ENCODE data around the gene BHMT2.
A peak's percentile ranks its signal among the peaks of the same experiment; 100 is the strongest.

The BHMT2 gene

DNA sequence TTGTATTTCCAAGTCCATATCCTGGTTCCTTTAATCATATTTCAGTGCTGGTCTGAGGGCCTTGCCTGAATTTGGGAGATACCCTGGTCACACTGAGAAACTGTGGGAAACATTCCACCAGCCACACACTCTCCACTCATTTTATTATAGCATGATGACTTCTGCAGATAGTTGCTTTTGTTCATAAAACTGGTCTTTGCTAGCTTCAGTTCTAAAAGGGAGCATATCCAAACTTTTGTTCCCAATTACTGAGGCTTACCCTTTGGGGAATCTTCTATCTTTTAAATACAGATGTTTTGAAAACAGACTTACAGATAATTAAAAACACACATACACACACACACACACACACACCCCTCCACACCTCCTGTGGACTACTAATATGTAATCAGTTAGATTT, 21.1 kb upstream of the BHMT2 start:
- Histone ChIP-seq H2AK5ac (ENCODE audit: low read depth, low read length) (no peak overlapping the region), H3K27ac (replicated peaks; ENCODE audit: low read length) (no peak overlapping the region), H2BK5ac (ENCODE audit: low read length) (no peak overlapping the region), H3K4ac (ENCODE audit: low read length) (no peak overlapping the region), H3K23ac (ENCODE audit: low read depth, low read length, poor library complexity) (no peak overlapping the region), H2BK120ac (ENCODE audit: low read depth, low read length) (no peak overlapping the region), H3K36me3 (replicated peaks in 1 of 2; ENCODE audit: control insufficient read depth in 2 of 2, insufficient read depth in 2 of 2, low read length in 2 of 2) (no peaks in the 10 kb centered on the region), H2AFZ (ENCODE audit: low read length) (no peak overlapping the region), H3K4me2 (ENCODE audit: insufficient read depth, low read length, poor library complexity, severe bottlenecking) (no peak overlapping the region), H3K9me3 (replicated peaks in 1 of 2; ENCODE audit: control insufficient read depth in 2 of 2, insufficient read depth in 1 of 2, low read depth in 1 of 2, low read length in 2 of 2) (peaks cover 3 to 7% of the 10 kb centered on the region in 2 donors), H3K79me1 (ENCODE audit: low read depth, low read length) (no peaks in the 10 kb centered on the region), H3K14ac (ENCODE audit: low read length) (no peak overlapping the region), H4K91ac (ENCODE audit: low read depth, low read length, poor library complexity) (no peak overlapping the region), H3K18ac (ENCODE audit: low read length) (no peak overlapping the region), H2BK15ac (ENCODE audit: low read length) (no peak overlapping the region), H3K27me3 (ENCODE audit: control insufficient read depth in 3 of 3, insufficient read depth in 3 of 3, low read depth in 1 of 3, low read length in 3 of 3) (peaks cover 0 to 6% (median 0%) of the 10 kb centered on the region in 3 experiments), H3K9ac (ENCODE audit: low read depth, low read length, poor library complexity) (no peak overlapping the region), H2BK12ac (ENCODE audit: low read length) (no peak overlapping the region), H4K8ac (ENCODE audit: low read depth, low read length) (no peak overlapping the region), H3K4me3 (ENCODE audit: low read length in 2 of 2) (no peak overlapping the region), H3K4me1 (ENCODE audit: control insufficient read depth in 2 of 2, insufficient read depth in 1 of 2, low read depth in 1 of 2, low read length in 2 of 2) (peaks cover 0 to 2% of the 10 kb centered on the region in 2 donors)
- no peak for DNase-seq (ENCODE audit: low spot score)

GRCh38 chr5:79050498-79050897, 19.1 kb upstream of the BHMT2 start:
- no peak overlapping the region for H4K91ac ChIP-seq (ENCODE audit: low read depth, low read length, poor library complexity)
- no peak overlapping the region for H3K14ac ChIP-seq (ENCODE audit: low read length)
- H3K79me1 ChIP-seq (ENCODE audit: low read depth, low read length) = no peaks in the 10 kb centered on the region
- no peak overlapping the region for H4K8ac ChIP-seq (ENCODE audit: low read depth, low read length)
- H2AFZ ChIP-seq (ENCODE audit: low read length) = no peak overlapping the region
- H3K4me3 ChIP-seq (ENCODE audit: low read length in 2 of 2) = no peak overlapping the region
- peaks cover 0 to 6% (median 0%) of the 10 kb centered on the region in 3 experiments for H3K27me3 ChIP-seq (ENCODE audit: control insufficient read depth in 3 of 3, insufficient read depth in 3 of 3, low read depth in 1 of 3, low read length in 3 of 3)
- H3K36me3 ChIP-seq (replicated peaks in 1 of 2; ENCODE audit: control insufficient read depth in 2 of 2, insufficient read depth in 2 of 2, low read length in 2 of 2) = no peaks in the 10 kb centered on the region
- H2BK15ac ChIP-seq (ENCODE audit: low read length) = no peak overlapping the region
- no CpG with 5 or more reads among the region's 3 CpGs for WGBS, 2 donors (ENCODE audit: extremely low coverage in 2 of 2, insufficient read length in 2 of 2, insufficient replicate concordance in 1 of 2)
- H3K9me3 ChIP-seq (replicated peaks in 1 of 2; ENCODE audit: control insufficient read depth in 2 of 2, insufficient read depth in 1 of 2, low read depth in 1 of 2, low read length in 2 of 2) = peaks cover 3 to 7% of the 10 kb centered on the region in 2 donors
- no peak overlapping the region for H3K9ac ChIP-seq (ENCODE audit: low read depth, low read length, poor library complexity)
- H3K4me2 ChIP-seq (ENCODE audit: insufficient read depth, low read length, poor library complexity, severe bottlenecking) = no peak overlapping the region
- H2BK120ac ChIP-seq (ENCODE audit: low read depth, low read length) = no peak overlapping the region
- H3K18ac ChIP-seq (ENCODE audit: low read length) = no peak overlapping the region
- H2BK12ac ChIP-seq (ENCODE audit: low read length) = no peak overlapping the region
- no peak overlapping the region for H2AK5ac ChIP-seq (ENCODE audit: low read depth, low read length)
- DNase-seq (ENCODE audit: low spot score) = no peak
- no peak overlapping the region for H3K4ac ChIP-seq (ENCODE audit: low read length)
- H2BK5ac ChIP-seq (ENCODE audit: low read length) = no peak overlapping the region
- no peak overlapping the region for H3K23ac ChIP-seq (ENCODE audit: low read depth, low read length, poor library complexity)
- peaks cover 8% of the 10 kb centered on the region in 2 donors for H3K4me1 ChIP-seq (ENCODE audit: control insufficient read depth in 2 of 2, insufficient read depth in 1 of 2, low read depth in 1 of 2, low read length in 2 of 2)
- no peak overlapping the region for H3K27ac ChIP-seq (replicated peaks; ENCODE audit: low read length)

DNA sequence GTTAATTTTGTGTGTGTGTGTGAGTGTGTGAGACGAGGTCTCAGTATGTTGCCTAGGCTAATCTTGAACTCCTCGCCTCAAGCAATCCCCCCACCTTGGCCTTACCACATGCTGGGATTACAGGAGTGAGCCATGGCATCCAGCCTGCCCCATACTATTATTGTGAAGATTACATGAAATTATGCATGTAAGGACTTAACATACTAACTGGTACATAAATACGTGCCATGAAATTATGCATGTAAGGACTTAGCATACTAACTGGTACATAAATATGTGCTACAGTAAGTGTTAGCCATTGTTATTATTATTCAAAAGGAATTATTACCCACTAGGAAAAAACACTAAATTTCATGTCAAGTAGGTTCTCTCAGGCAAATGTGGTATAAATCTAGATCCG, 16.2 kb upstream of the BHMT2 start:
- Histone ChIP-seq H3K18ac (ENCODE audit: low read length) (no peak overlapping the region), H2BK15ac (ENCODE audit: low read length) (no peak overlapping the region), H2AK5ac (ENCODE audit: low read depth, low read length) (no peak overlapping the region), H3K4me2 (ENCODE audit: insufficient read depth, low read length, poor library complexity, severe bottlenecking) (no peak overlapping the region), H3K9ac (ENCODE audit: low read depth, low read length, poor library complexity) (no peak overlapping the region), H3K4ac (ENCODE audit: low read length) (no peak overlapping the region), H2BK120ac (ENCODE audit: low read depth, low read length) (no peak overlapping the region), H2BK5ac (ENCODE audit: low read length) (no peak overlapping the region), H4K91ac (ENCODE audit: low read depth, low read length, poor library complexity) (no peak overlapping the region), H3K14ac (ENCODE audit: low read length) (no peak overlapping the region), H3K9me3 (replicated peaks in 1 of 2; ENCODE audit: control insufficient read depth in 2 of 2, insufficient read depth in 1 of 2, low read depth in 1 of 2, low read length in 2 of 2) (peaks cover 3 to 7% of the 10 kb centered on the region in 2 donors), H3K27ac (replicated peaks; ENCODE audit: low read length) (no peak overlapping the region), H2BK12ac (ENCODE audit: low read length) (no peak overlapping the region), H4K8ac (ENCODE audit: low read depth, low read length) (no peak overlapping the region), H3K79me1 (ENCODE audit: low read depth, low read length) (no peaks in the 10 kb centered on the region), H3K23ac (ENCODE audit: low read depth, low read length, poor library complexity) (no peak overlapping the region), H3K27me3 (ENCODE audit: control insufficient read depth in 3 of 3, insufficient read depth in 3 of 3, low read depth in 1 of 3, low read length in 3 of 3) (peaks cover 0 to 3% (median 0%) of the 10 kb centered on the region in 3 experiments), H3K4me1 (ENCODE audit: control insufficient read depth in 2 of 2, insufficient read depth in 1 of 2, low read depth in 1 of 2, low read length in 2 of 2) (peaks cover 8% of the 10 kb centered on the region in 2 donors), H3K36me3 (replicated peaks in 1 of 2; ENCODE audit: control insufficient read depth in 2 of 2, insufficient read depth in 2 of 2, low read length in 2 of 2) (no peaks in the 10 kb centered on the region), H2AFZ (ENCODE audit: low read length) (no peak overlapping the region), H3K4me3 (ENCODE audit: low read length in 2 of 2) (no peak overlapping the region)
- DNase-seq (ENCODE audit: low spot score) = no peak
- no CpG with 5 or more reads among the region's 4 CpGs for WGBS, 2 donors (ENCODE audit: extremely low coverage in 2 of 2, insufficient read length in 2 of 2, insufficient replicate concordance in 1 of 2)

DNA sequence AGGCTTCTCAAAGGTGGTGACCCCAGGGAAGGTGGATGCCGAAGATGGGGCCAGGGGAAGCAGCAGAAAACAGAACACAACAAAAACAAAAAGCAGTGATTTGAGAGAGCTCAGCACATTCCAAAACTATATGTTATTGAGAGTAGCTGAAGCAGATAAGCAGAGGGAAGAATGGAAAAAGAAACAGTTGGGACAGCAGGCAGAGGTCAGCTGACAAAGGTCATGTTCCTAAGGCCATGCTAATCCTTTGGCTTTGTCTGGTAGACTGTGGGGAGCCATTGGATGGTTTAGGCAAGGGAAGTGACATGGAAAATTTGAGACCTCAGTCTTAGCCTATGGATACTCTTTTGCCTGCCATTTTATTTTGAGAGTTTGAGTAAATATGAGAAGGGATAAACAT, 14.6 kb upstream of the BHMT2 start:
- no peak overlapping the region for H2BK120ac ChIP-seq (ENCODE audit: low read depth, low read length)
- H3K9ac ChIP-seq (ENCODE audit: low read depth, low read length, poor library complexity) = no peak overlapping the region
- no peak overlapping the region for H3K23ac ChIP-seq (ENCODE audit: low read depth, low read length, poor library complexity)
- no peak overlapping the region for H3K4me3 ChIP-seq (ENCODE audit: low read length in 2 of 2)
- H3K79me1 ChIP-seq (ENCODE audit: low read depth, low read length) = no peaks in the 10 kb centered on the region
- WGBS, 2 donors (ENCODE audit: extremely low coverage in 2 of 2, insufficient read length in 2 of 2, insufficient replicate concordance in 1 of 2) = no CpG with 5 or more reads among the region's 1 CpG
- H3K4ac ChIP-seq (ENCODE audit: low read length) = no peak overlapping the region
- no peak overlapping the region for H4K8ac ChIP-seq (ENCODE audit: low read depth, low read length)
- no peak overlapping the region for H3K14ac ChIP-seq (ENCODE audit: low read length)
- H3K9me3 ChIP-seq (replicated peaks in 1 of 2; ENCODE audit: control insufficient read depth in 2 of 2, insufficient read depth in 1 of 2, low read depth in 1 of 2, low read length in 2 of 2) = peaks cover 3 to 7% of the 10 kb centered on the region in 2 donors
- no peak overlapping the region for H3K27ac ChIP-seq (replicated peaks; ENCODE audit: low read length)
- no peak overlapping the region for H2BK15ac ChIP-seq (ENCODE audit: low read length)
- H3K18ac ChIP-seq (ENCODE audit: low read length) = no peak overlapping the region
- H3K4me1 ChIP-seq (ENCODE audit: control insufficient read depth in 2 of 2, insufficient read depth in 1 of 2, low read depth in 1 of 2, low read length in 2 of 2) = peaks cover 6 to 8% of the 10 kb centered on the region in 2 donors
- peak; percentile 69 for DNase-seq (ENCODE audit: low spot score)
- H2AK5ac ChIP-seq (ENCODE audit: low read depth, low read length) = no peak overlapping the region
- H4K91ac ChIP-seq (ENCODE audit: low read depth, low read length, poor library complexity) = no peak overlapping the region
- H3K4me2 ChIP-seq (ENCODE audit: insufficient read depth, low read length, poor library complexity, severe bottlenecking) = no peak overlapping the region
- H2BK12ac ChIP-seq (ENCODE audit: low read length) = no peak overlapping the region
- H2BK5ac ChIP-seq (ENCODE audit: low read length) = no peak overlapping the region
- H3K36me3 ChIP-seq (replicated peaks in 1 of 2; ENCODE audit: control insufficient read depth in 2 of 2, insufficient read depth in 2 of 2, low read length in 2 of 2) = no peaks in the 10 kb centered on the region
- peak overlapping the region; percentile 75 for H2AFZ ChIP-seq (ENCODE audit: low read length)
- H3K27me3 ChIP-seq (ENCODE audit: control insufficient read depth in 3 of 3, insufficient read depth in 3 of 3, low read depth in 1 of 3, low read length in 3 of 3) = peaks cover 0 to 5% (median 0%) of the 10 kb centered on the region in 3 experiments

Measured in neuronal stem cell (in vitro differentiated cells).